Loucy (cell line): ENCODE data around the gene DENND6B.
"Not testable (repeated sequence)": the region's sequence is repeated elsewhere in the genome, so short reads cannot be mapped to it uniquely, and the experiment has no call there.

ENCODE experiments used
- H2AFZ ChIP-seq: fragments of 200-600 bp; sonication (generic); 2 replicates; pipeline ENCODE4 v1.6.0; 2016; ENCODE audit warnings: antibody characterized with exemption, mild to moderate bottlenecking, low read length, moderate library complexity
- H3F3A ChIP-seq: fragments of 200-600 bp; 2 replicates; pipeline ENCODE4 v1.6.0; 2016; ENCODE audit warnings: antibody characterized with exemption, low read depth, mild to moderate bottlenecking
- H3K27me3 ChIP-seq: fragments of 200-600 bp; sonication (generic); 2 replicates; pipeline ENCODE4 v1.6.1; 2014; ENCODE audit warnings: low read length, mild to moderate bottlenecking; ENCODE audit not compliant: insufficient read depth, poor library complexity, severe bottlenecking
- H3K36me3 ChIP-seq: fragments of 200-600 bp; sonication (generic); 2 replicates; pipeline ENCODE4 v1.6.1; 2016; ENCODE audit warnings: low read length; ENCODE audit not compliant: insufficient read depth
- H3K4me1 ChIP-seq: fragments of 200-600 bp; sonication (generic); 2 replicates; pipeline ENCODE4 v1.5.1; 2014; ENCODE audit warnings: low read length, mild to moderate bottlenecking; ENCODE audit not compliant: insufficient read depth, poor library complexity, severe bottlenecking
- H3K4me2 ChIP-seq: fragments of 200-600 bp; sonication (generic); 2 replicates; pipeline ENCODE4 v1.6.0; 2014; ENCODE audit warnings: antibody characterized with exemption, low read length, low read depth, mild to moderate bottlenecking; ENCODE audit not compliant: poor library complexity, severe bottlenecking
- H3K4me3 ChIP-seq: fragments of 200-600 bp; sonication (generic); 2 replicates; pipeline ENCODE4 v1.5.1; 2014; ENCODE audit warnings: low read length, mild to moderate bottlenecking, mixed read lengths; ENCODE audit not compliant: poor library complexity, severe bottlenecking
- H3K79me2 ChIP-seq: fragments of 200-600 bp; sonication (generic); 2 replicates; pipeline ENCODE4 v1.6.1; 2014; ENCODE audit warnings: low read length; ENCODE audit not compliant: insufficient read depth
- H3K9ac ChIP-seq: fragments of 200-600 bp; sonication (generic); 2 replicates; pipeline ENCODE4 v1.6.0; 2014; ENCODE audit warnings: mild to moderate bottlenecking, low read depth, low read length, moderate library complexity; ENCODE audit not compliant: poor library complexity, severe bottlenecking
- H3K9me2 ChIP-seq: fragments of 200-600 bp; sonication (generic); replicated peaks from 2 replicates; pipeline ENCODE4 v1.6.1; 2016; ENCODE audit warnings: low read depth, low read length, mixed read lengths
- H3K9me3 ChIP-seq: fragments of 200-600 bp; sonication (generic); 2 replicates; pipeline ENCODE4 v1.6.1; 2014; ENCODE audit warnings: mild to moderate bottlenecking, antibody characterized with exemption, low read length, low read depth; ENCODE audit not compliant: insufficient read depth
- H4K20me1 ChIP-seq: fragments of 200-600 bp; sonication (generic); 2 replicates; pipeline ENCODE4 v1.6.0; 2014; ENCODE audit warnings: antibody characterized with exemption, low read length, mild to moderate bottlenecking; ENCODE audit not compliant: insufficient read depth, poor library complexity, severe bottlenecking
- EZH2phosphoT487 ChIP-seq: fragments of 200-600 bp; IDR thresholded peaks from 2 replicates; pipeline ENCODE4 v1.6.1; 2018; ENCODE audit warnings: antibody characterized with exemption, mild to moderate bottlenecking, moderate library complexity, borderline replicate concordance
- TF ChIP-seq, protein P1 (sequence below): fragments of 200-600 bp; sonication (generic); conservative IDR thresholded peaks from 2 replicates; pipeline ENCODE4 v1.5.1; 2014; ENCODE audit warnings: mild to moderate bottlenecking, antibody characterized with exemption, low read length

Gene DENND6B

DNA sequence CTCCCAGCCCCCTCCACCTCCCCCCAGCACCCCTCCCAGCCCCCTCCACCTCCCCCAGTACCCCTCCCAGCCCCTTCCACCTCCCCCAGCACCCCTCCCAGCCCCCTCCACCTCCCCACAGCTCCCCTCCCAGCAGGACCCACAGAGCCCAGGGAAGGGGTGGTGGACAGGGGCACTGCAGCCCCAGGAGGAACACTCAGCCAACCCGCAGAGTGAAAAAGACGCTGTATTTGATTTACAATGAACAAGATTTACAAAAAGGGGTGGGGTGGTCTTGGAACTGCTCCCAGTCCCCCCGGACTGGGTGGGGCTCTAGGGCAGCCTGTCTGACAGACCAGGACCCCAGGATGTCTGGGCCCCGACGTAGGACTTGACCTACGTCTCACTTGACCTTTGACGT, 52.0 kb downstream of the DENND6B start:
- Histone ChIP-seq H3K27me3 (no peaks in the 10 kb centered on the region), H3K79me2 (no peaks in the 10 kb centered on the region), H2AFZ (no peak overlapping the region), H3K4me2 (no peak overlapping the region), H3K4me3 (no peak overlapping the region), H3K9me3 (no peaks in the 10 kb centered on the region), H3F3A (no peaks in the 10 kb centered on the region), H3K9me2 (no peaks in the 10 kb centered on the region), H3K9ac (no peak overlapping the region), H3K36me3 (no peaks in the 10 kb centered on the region; the same call in 1 of the 2 replicates), H4K20me1 (no peaks in the 10 kb centered on the region), H3K4me1 (peaks cover 8% of the 10 kb centered on the region)
- TF ChIP-seq, protein P1, sequence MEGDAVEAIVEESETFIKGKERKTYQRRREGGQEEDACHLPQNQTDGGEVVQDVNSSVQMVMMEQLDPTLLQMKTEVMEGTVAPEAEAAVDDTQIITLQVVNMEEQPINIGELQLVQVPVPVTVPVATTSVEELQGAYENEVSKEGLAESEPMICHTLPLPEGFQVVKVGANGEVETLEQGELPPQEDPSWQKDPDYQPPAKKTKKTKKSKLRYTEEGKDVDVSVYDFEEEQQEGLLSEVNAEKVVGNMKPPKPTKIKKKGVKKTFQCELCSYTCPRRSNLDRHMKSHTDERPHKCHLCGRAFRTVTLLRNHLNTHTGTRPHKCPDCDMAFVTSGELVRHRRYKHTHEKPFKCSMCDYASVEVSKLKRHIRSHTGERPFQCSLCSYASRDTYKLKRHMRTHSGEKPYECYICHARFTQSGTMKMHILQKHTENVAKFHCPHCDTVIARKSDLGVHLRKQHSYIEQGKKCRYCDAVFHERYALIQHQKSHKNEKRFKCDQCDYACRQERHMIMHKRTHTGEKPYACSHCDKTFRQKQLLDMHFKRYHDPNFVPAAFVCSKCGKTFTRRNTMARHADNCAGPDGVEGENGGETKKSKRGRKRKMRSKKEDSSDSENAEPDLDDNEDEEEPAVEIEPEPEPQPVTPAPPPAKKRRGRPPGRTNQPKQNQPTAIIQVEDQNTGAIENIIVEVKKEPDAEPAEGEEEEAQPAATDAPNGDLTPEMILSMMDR: no peak
- TF ChIP-seq EZH2phosphoT487: no peak

DNA sequence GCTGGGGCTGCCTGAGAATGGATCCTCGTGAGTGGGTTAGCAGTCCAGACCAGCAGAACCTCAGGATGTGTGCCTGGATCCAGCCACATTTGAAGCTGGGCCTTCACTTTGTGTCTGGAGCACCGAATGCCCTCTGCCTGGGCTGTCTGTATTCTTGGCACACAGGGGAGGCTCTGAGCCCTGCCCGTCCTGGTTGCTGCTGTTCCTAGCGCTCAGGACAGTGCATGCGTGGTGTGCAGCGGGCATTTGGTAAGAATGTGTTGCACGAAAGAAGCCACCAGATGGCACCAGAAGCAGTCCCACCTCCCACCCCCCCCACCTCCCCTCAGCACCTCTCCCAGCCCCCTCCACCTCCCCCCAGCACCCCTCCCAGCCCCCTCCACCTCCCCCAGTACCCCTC, 52.5 kb downstream of the DENND6B start:
- Histone ChIP-seq H3K9me3 (no peaks in the 10 kb centered on the region), H3K36me3 (no peaks in the 10 kb centered on the region), H3K79me2 (no peaks in the 10 kb centered on the region), H3K4me1 (peaks cover 8% of the 10 kb centered on the region), H3F3A (no peaks in the 10 kb centered on the region), H3K27me3 (no peaks in the 10 kb centered on the region), H3K4me2 (no peak overlapping the region), H3K9me2 (no peaks in the 10 kb centered on the region), H4K20me1 (no peaks in the 10 kb centered on the region), H3K4me3 (no peak overlapping the region), H2AFZ (no peak overlapping the region), H3K9ac (no peak overlapping the region)
- TF ChIP-seq EZH2phosphoT487: no peak
- TF ChIP-seq, protein P1: no peak; the same call in 1 of the 2 replicates

DNA sequence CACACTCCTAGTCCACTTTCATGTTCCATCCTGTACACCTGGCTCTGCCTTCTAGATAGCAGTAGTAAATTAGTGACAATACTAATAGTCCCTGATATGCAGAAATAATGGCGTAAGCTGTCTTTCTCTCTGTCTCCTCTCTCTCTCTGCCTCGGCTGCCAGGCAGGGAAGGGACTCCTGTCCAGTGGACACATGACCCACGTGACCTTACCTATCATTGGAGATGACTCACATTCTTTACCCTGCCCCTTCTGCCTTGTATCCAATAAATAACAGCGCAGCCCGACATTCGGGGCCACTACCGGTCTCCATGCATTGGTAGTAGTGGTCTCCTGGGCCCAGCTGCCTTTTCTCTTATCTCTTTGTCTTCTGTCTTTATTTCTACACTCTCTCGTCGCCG, 53.0 kb downstream of the DENND6B start:
- not testable (repeated sequence) for H3K9me3 ChIP-seq, H3K27me3 ChIP-seq, H3K79me2 ChIP-seq, H3K4me1 ChIP-seq, H4K20me1 ChIP-seq, H3K36me3 ChIP-seq, H3F3A ChIP-seq, H3K9ac ChIP-seq, H2AFZ ChIP-seq, H3K9me2 ChIP-seq, H3K4me2 ChIP-seq, H3K4me3 ChIP-seq

DNA sequence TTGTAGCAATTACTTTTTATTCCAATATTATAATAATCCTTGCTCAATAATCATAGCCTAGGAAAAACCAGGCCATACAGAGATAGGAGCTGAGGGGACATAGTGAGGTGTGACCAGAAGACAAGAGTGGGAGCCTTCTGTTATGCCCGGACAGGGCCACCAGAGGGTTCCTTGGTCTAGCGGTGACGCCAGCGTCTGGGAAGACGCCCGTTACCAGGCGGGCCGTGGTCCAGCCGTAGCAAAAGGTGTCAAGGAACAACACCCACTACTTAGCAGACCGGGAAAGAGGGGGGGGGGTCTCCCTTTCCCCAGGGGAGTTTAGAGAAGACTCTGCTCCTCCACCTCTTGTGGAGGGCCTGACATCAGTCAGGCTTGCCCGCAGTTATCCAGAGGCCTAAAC, 53.5 kb downstream of the DENND6B start:
- H4K20me1 ChIP-seq, H2AFZ ChIP-seq, H3K79me2 ChIP-seq, H3K4me3 ChIP-seq, H3K27me3 ChIP-seq, H3K9me3 ChIP-seq, H3K4me2 ChIP-seq, H3K9me2 ChIP-seq, H3K36me3 ChIP-seq, H3F3A ChIP-seq, H3K4me1 ChIP-seq, H3K9ac ChIP-seq: not testable (repeated sequence)
